Mesenchymal stem cell (in vitro differentiated cells and primary cell): ENCODE data around the gene HDAC2.
A peak's percentile ranks its signal among the peaks of the same experiment; 100 is the strongest.

Experiments used
- DNase-seq: peaks from one replicate; pipeline ENCODE4 v3.0.0-alpha.2; 2013
- H2AFZ ChIP-seq: one replicate; pipeline ENCODE4 v1.6.1; 2013; ENCODE audit warnings: low read depth, mild to moderate bottlenecking, control low read depth, inconsistent platforms, low read length, moderate library complexity
- H2AK5ac ChIP-seq: 2 replicates; pipeline ENCODE4 v1.6.1; 2013; ENCODE audit warnings: low read length, moderate library complexity, mild to moderate bottlenecking, inconsistent platforms; ENCODE audit not compliant: severe bottlenecking
- H2BK120ac ChIP-seq: one replicate; pipeline ENCODE4 v1.6.1; 2013; ENCODE audit warnings: low read depth, mild to moderate bottlenecking, inconsistent platforms, low read length, moderate library complexity
- H2BK12ac ChIP-seq, 2 experiments: one replicate each; pipeline ENCODE4 v1.6.1; 2013; ENCODE audit warnings: inconsistent platforms in 2 of 2, low read length in 2 of 2, mild to moderate bottlenecking in 2 of 2, moderate library complexity in 2 of 2, control low read depth in 1 of 2
- H2BK15ac ChIP-seq: one replicate; pipeline ENCODE4 v1.6.1; 2013; ENCODE audit warnings: mild to moderate bottlenecking, low read depth, inconsistent platforms; ENCODE audit not compliant: poor library complexity, severe bottlenecking
- H2BK5ac ChIP-seq: 2 replicates; pipeline ENCODE4 v1.6.1; 2013; ENCODE audit warnings: low read depth, mild to moderate bottlenecking, low read length, control low read depth, inconsistent platforms; ENCODE audit not compliant: poor library complexity, severe bottlenecking
- H3K14ac ChIP-seq, 2 experiments: one replicate each; pipeline ENCODE4 v1.6.1; 2013; ENCODE audit warnings: inconsistent platforms in 2 of 2, low read length in 2 of 2, control low read depth in 1 of 2, mild to moderate bottlenecking in 1 of 2, moderate library complexity in 1 of 2
- H3K18ac ChIP-seq, 2 experiments: one replicate each; pipeline ENCODE4 v1.6.1; 2013; ENCODE audit warnings: inconsistent platforms in 2 of 2, low read length in 2 of 2, control low read depth in 1 of 2, low read depth in 1 of 2, mild to moderate bottlenecking in 1 of 2
- H3K23ac ChIP-seq, 2 experiments: one replicate each; pipeline ENCODE4 v1.6.1; 2013; ENCODE audit warnings: inconsistent platforms in 2 of 2, low read length in 2 of 2, mild to moderate bottlenecking in 2 of 2, moderate library complexity in 2 of 2, control low read depth in 1 of 2
- H3K27ac ChIP-seq: 2 replicates; pipeline ENCODE4 v1.5.1; 2013; ENCODE audit warnings: mild to moderate bottlenecking, moderate library complexity, low read length, control low read depth, inconsistent platforms; ENCODE audit not compliant: poor library complexity, severe bottlenecking
- H3K27me3 ChIP-seq, 2 experiments: 2 replicates each; pipeline versions ENCODE4 v1.6.1 to v1.7.0; 2013; ENCODE audit warnings: low read length in 2 of 2, mild to moderate bottlenecking in 2 of 2, moderate library complexity in 2 of 2, control low read depth in 1 of 2, inconsistent platforms in 1 of 2; ENCODE audit not compliant: control insufficient read depth in 1 of 2, insufficient read depth in 1 of 2
- H3K36me3 ChIP-seq, 2 experiments: 2 replicates each; pipeline versions ENCODE4 v1.6.1 to v1.7.0; 2013; ENCODE audit warnings: low read length in 2 of 2, control low read depth in 1 of 2, inconsistent platforms in 1 of 2, low read depth in 1 of 2, mild to moderate bottlenecking in 1 of 2; ENCODE audit not compliant: insufficient read depth in 2 of 2, control insufficient read depth in 1 of 2
- H3K4ac ChIP-seq, 2 experiments: one replicate each; pipeline ENCODE4 v1.6.1; 2013; ENCODE audit warnings: inconsistent platforms in 2 of 2, low read length in 2 of 2, mild to moderate bottlenecking in 2 of 2, moderate library complexity in 2 of 2, control low read depth in 1 of 2, low read depth in 1 of 2
- H3K4me1 ChIP-seq: 2 replicates; pipeline ENCODE4 v1.6.1; 2013; ENCODE audit warnings: low read depth, low read length, control low read depth; ENCODE audit not compliant: control insufficient read depth, insufficient read depth
- H3K4me2 ChIP-seq: 2 replicates; pipeline ENCODE4 v1.6.1; 2013; ENCODE audit warnings: low read length, mild to moderate bottlenecking, inconsistent platforms; ENCODE audit not compliant: poor library complexity, severe bottlenecking
- H3K4me3 ChIP-seq, 2 experiments: 2 replicates each; pipeline versions ENCODE4 v1.5.1 to v1.7.0; 2013; ENCODE audit warnings: low read length in 2 of 2, mild to moderate bottlenecking in 2 of 2, control low read depth in 1 of 2, low read depth in 1 of 2; ENCODE audit not compliant: insufficient read depth in 1 of 2
- H3K79me1 ChIP-seq: replicated peaks from 2 replicates; pipeline ENCODE4 v1.6.1; 2013; ENCODE audit warnings: mild to moderate bottlenecking, control low read depth, low read length, inconsistent platforms; ENCODE audit not compliant: poor library complexity, severe bottlenecking
- H3K9ac ChIP-seq: 2 replicates; pipeline ENCODE4 v1.7.0; 2013; ENCODE audit warnings: mild to moderate bottlenecking, low read length, moderate library complexity
- H3K9me3 ChIP-seq: 2 replicates; pipeline ENCODE4 v1.7.0; 2013; ENCODE audit warnings: mild to moderate bottlenecking, low read length; ENCODE audit not compliant: control insufficient read depth
- H4K8ac ChIP-seq: one replicate; pipeline ENCODE4 v1.6.1; 2013; ENCODE audit warnings: inconsistent platforms, mild to moderate bottlenecking, low read length, moderate library complexity
- H4K91ac ChIP-seq: one replicate; pipeline ENCODE4 v1.6.1; 2013; ENCODE audit warnings: mild to moderate bottlenecking, low read length, inconsistent platforms
- WGBS: methylation state at CpG from one replicate; pipeline ENCODE4 v1.1.7; 2013; ENCODE audit warnings: mixed read lengths; 5-methylcytosine and 5-hydroxymethylcytosine counted together

Gene HDAC2

GRCh38 chr6:113924312-113924723 lies 46.6 kb downstream of the HDAC2 start:
- Histone ChIP-seq H3K27me3 (no peaks in the 10 kb centered on the region), H3K9me3 (peaks cover 13% of the 10 kb centered on the region), H2BK15ac (no peak overlapping the region), H3K4me3 (no peak overlapping the region), H3K36me3 (no peaks in the 10 kb centered on the region), H3K18ac (no peak overlapping the region), H3K14ac (no peak overlapping the region), H2AFZ (no peak overlapping the region), H2BK5ac (no peak overlapping the region), H2AK5ac (no peak overlapping the region), H4K8ac (no peak overlapping the region), H3K4ac (no peak overlapping the region), H2BK12ac (no peak overlapping the region), H3K4me1 (no peaks in the 10 kb centered on the region), H3K79me1 (no peaks in the 10 kb centered on the region), H3K9ac (no peak overlapping the region), H2BK120ac (no peak overlapping the region), H4K91ac (no peak overlapping the region), H3K23ac (no peak overlapping the region), H3K4me2 (no peak overlapping the region), H3K27ac (no peak overlapping the region)
- DNase-seq, result no peak

DNA sequence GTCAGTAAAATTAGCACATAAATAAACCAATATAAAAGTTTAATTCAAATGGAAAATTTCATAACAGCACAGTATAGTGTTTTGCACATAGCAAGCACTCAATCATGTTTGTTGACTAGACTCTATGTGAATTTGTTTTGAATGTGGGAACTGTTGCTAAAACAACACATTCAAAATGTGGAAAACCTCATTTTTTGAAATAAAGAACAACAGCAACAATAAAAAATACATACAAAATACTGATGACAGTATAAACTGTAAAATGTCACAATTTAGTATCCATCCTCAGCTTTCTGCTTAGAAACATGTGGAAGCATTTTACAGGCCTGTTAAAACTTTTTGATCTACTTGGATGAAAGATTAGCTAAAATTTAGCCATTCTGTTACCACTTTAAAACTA lies 47.4 kb downstream of the HDAC2 start:
- H3K27me3 ChIP-seq, result no peaks in the 10 kb centered on the region
- H4K91ac ChIP-seq, result no peak overlapping the region
- no peak overlapping the region for H3K23ac ChIP-seq
- no peak overlapping the region for H3K9ac ChIP-seq
- H3K4me3 ChIP-seq, result no peak overlapping the region
- no peak overlapping the region for H2BK12ac ChIP-seq
- H2BK5ac ChIP-seq, result no peak overlapping the region
- no peak overlapping the region for H3K4me2 ChIP-seq
- H3K27ac ChIP-seq, result no peak overlapping the region
- H3K18ac ChIP-seq, result no peak overlapping the region
- DNase-seq, result no peak
- no peak overlapping the region for H4K8ac ChIP-seq
- H3K9me3 ChIP-seq, result peaks cover 6% of the 10 kb centered on the region
- no peak overlapping the region for H2BK15ac ChIP-seq
- no peaks in the 10 kb centered on the region for H3K4me1 ChIP-seq
- H3K79me1 ChIP-seq, result no peaks in the 10 kb centered on the region
- no peak overlapping the region for H3K14ac ChIP-seq
- H2AK5ac ChIP-seq, result no peak overlapping the region
- H3K36me3 ChIP-seq, result no peaks in the 10 kb centered on the region
- H2AFZ ChIP-seq, result no peak overlapping the region
- H3K4ac ChIP-seq, result no peak overlapping the region
- no peak overlapping the region for H2BK120ac ChIP-seq

DNA sequence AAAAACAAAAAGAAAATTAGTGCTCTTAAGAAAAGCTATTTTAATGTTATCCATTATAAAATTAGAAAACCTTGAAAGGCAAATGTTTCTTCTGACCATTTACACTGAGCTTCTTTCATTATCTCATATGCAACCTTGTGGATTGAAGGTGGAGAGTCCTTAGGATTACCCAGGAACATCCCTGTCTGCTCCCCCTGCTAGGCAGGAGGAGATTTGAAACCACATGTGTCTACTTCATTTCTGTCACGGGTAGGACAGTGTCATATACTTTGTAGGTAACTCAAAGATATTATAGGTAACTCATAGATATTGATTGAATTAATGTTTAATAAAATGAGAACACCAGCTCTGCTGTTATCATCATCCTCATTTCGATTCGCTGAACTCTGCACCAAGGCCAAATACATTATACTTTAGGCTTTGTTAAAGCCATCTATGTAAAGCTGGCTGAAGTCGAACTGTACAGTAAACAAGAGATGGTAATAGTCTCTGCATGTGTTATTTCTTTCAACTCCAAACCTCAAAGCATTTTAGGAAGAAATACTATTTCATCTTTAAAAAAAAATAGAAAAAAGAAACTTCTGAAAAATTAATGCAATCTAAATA lies 49.5 kb downstream of the HDAC2 start:
- Histone ChIP-seq H3K4ac (no peak overlapping the region), H2BK120ac (no peak overlapping the region), H3K27ac (no peak overlapping the region), H3K27me3 (no peaks in the 10 kb centered on the region), H3K79me1 (no peaks in the 10 kb centered on the region), H3K4me1 (no peaks in the 10 kb centered on the region), H2BK5ac (no peak overlapping the region), H3K18ac (peak overlapping the region in 1 of 2 experiments; percentile 55), H2AFZ (no peak overlapping the region), H3K14ac (no peak overlapping the region), H3K4me2 (no peak overlapping the region), H2BK12ac (no peak overlapping the region), H3K36me3 (no peaks in the 10 kb centered on the region), H2BK15ac (no peak overlapping the region), H3K23ac (no peak overlapping the region), H3K9me3 (no peaks in the 10 kb centered on the region), H2AK5ac (no peak overlapping the region), H3K4me3 (no peak overlapping the region), H4K91ac (no peak overlapping the region), H3K9ac (no peak overlapping the region), H4K8ac (no peak overlapping the region)
- no peak for DNase-seq
- no CpG with 5 or more reads among the region's 4 CpGs for WGBS

- Histone ChIP-seq H3K36me3 (no peaks in the 10 kb centered on the region), H3K4ac (no peak overlapping the region), H3K27ac (no peak overlapping the region), H2BK12ac (no peak overlapping the region), H3K18ac (no peak overlapping the region), H3K23ac (no peak overlapping the region), H3K4me2 (no peak overlapping the region), H2AK5ac (no peak overlapping the region), H4K8ac (no peak overlapping the region), H2BK120ac (no peak overlapping the region), H3K9me3 (no peaks in the 10 kb centered on the region), H3K4me3 (no peak overlapping the region), H3K27me3 (no peaks in the 10 kb centered on the region), H3K4me1 (no peaks in the 10 kb centered on the region), H3K14ac (no peak overlapping the region), H2BK15ac (no peak overlapping the region), H2AFZ (peak overlapping the region; percentile 54), H3K9ac (no peak overlapping the region), H2BK5ac (no peak overlapping the region), H4K91ac (no peak overlapping the region), H3K79me1 (no peaks in the 10 kb centered on the region)
- WGBS, result 32% methylated on average over 3 of the region's 3 CpGs
- DNase-seq, result peak; percentile 21
Measured at GRCh38 chr6:113920663-113921267, 50.2 kb downstream of the HDAC2 start.
